Measurements from ENCODE around the gene TRAPPC2.

DNA sequence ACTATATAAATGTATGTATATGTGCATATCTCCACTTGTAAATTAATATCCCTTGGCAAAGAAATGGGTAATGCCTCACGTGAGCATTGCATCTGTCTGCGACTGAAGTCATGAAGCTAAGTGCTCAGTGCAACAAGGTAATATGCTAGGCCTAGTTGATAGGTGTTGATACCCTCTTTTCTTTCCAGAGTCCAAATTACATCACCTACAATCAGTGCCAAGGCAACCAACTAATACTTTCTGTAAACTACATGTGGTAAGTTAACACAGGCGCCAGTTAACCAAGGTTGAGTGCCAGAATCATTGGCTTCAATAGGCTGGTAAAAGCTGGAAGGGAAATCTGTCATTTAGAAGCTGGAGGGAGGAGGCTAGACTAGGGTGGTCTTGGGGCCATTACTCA is 41.4 kb upstream of the TRAPPC2 start:
- TF ChIP-seq, protein P1, sequence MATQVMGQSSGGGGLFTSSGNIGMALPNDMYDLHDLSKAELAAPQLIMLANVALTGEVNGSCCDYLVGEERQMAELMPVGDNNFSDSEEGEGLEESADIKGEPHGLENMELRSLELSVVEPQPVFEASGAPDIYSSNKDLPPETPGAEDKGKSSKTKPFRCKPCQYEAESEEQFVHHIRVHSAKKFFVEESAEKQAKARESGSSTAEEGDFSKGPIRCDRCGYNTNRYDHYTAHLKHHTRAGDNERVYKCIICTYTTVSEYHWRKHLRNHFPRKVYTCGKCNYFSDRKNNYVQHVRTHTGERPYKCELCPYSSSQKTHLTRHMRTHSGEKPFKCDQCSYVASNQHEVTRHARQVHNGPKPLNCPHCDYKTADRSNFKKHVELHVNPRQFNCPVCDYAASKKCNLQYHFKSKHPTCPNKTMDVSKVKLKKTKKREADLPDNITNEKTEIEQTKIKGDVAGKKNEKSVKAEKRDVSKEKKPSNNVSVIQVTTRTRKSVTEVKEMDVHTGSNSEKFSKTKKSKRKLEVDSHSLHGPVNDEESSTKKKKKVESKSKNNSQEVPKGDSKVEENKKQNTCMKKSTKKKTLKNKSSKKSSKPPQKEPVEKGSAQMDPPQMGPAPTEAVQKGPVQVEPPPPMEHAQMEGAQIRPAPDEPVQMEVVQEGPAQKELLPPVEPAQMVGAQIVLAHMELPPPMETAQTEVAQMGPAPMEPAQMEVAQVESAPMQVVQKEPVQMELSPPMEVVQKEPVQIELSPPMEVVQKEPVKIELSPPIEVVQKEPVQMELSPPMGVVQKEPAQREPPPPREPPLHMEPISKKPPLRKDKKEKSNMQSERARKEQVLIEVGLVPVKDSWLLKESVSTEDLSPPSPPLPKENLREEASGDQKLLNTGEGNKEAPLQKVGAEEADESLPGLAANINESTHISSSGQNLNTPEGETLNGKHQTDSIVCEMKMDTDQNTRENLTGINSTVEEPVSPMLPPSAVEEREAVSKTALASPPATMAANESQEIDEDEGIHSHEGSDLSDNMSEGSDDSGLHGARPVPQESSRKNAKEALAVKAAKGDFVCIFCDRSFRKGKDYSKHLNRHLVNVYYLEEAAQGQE (IDR thresholded peaks at IDR 0.05) = no peak
- TF ChIP-seq, protein P2, sequence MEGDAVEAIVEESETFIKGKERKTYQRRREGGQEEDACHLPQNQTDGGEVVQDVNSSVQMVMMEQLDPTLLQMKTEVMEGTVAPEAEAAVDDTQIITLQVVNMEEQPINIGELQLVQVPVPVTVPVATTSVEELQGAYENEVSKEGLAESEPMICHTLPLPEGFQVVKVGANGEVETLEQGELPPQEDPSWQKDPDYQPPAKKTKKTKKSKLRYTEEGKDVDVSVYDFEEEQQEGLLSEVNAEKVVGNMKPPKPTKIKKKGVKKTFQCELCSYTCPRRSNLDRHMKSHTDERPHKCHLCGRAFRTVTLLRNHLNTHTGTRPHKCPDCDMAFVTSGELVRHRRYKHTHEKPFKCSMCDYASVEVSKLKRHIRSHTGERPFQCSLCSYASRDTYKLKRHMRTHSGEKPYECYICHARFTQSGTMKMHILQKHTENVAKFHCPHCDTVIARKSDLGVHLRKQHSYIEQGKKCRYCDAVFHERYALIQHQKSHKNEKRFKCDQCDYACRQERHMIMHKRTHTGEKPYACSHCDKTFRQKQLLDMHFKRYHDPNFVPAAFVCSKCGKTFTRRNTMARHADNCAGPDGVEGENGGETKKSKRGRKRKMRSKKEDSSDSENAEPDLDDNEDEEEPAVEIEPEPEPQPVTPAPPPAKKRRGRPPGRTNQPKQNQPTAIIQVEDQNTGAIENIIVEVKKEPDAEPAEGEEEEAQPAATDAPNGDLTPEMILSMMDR (IDR thresholded peaks at IDR 0.05; ENCODE audit: low read depth, low read length, missing input control) = no peak
- TF ChIP-seq, protein P3, sequence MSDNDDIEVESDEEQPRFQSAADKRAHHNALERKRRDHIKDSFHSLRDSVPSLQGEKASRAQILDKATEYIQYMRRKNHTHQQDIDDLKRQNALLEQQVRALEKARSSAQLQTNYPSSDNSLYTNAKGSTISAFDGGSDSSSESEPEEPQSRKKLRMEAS (IDR thresholded peaks at IDR 0.05) = no peak
- TF ChIP-seq RAD21 (IDR thresholded peaks at IDR 0.05) (no peak), YY1 (IDR thresholded peaks at IDR 0.05) (no peak), SP1 (IDR thresholded peaks at IDR 0.05) (no peak), JUND (IDR thresholded peaks at IDR 0.05) (no peak), TAF1 (conservative IDR thresholded peaks at IDR 0.05) (no peak)
- TF ChIP-seq, protein P4, sequence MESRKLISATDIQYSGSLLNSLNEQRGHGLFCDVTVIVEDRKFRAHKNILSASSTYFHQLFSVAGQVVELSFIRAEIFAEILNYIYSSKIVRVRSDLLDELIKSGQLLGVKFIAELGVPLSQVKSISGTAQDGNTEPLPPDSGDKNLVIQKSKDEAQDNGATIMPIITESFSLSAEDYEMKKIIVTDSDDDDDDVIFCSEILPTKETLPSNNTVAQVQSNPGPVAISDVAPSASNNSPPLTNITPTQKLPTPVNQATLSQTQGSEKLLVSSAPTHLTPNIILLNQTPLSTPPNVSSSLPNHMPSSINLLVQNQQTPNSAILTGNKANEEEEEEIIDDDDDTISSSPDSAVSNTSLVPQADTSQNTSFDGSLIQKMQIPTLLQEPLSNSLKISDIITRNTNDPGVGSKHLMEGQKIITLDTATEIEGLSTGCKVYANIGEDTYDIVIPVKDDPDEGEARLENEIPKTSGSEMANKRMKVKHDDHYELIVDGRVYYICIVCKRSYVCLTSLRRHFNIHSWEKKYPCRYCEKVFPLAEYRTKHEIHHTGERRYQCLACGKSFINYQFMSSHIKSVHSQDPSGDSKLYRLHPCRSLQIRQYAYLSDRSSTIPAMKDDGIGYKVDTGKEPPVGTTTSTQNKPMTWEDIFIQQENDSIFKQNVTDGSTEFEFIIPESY (IDR thresholded peaks at IDR 0.05) = no peak
